ENCODE results near the gene GALR1.

DNA sequence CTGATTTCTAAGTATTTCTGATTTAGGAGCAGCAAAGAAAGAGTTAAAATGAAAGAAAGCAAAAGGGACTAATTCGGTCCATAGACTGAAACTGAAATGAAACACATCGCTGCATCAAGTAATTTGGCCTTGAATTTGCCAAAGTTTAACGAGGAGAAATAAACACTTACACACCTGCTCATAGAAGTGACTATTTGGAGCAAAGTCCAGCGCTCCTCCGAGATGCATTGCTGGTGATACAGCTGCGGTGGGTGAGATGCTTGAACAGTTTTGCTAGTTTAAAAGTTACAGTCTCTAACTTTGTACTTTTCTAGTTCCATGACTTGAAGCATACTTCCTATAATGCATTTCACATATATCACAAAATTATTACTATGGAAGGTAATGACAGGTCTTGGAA is 18.3 kb downstream of the GALR1 start:
- TF ChIP-seq CTCF (IDR thresholded peaks at IDR 0.05; ENCODE audit: insufficient read depth, low read length) (no peak), POLR2AphosphoS5 (IDR thresholded peaks at IDR 0.05; ENCODE audit: low read depth) (no peak), GABPA (IDR thresholded peaks at IDR 0.05; ENCODE audit: low read depth) (no peak)
